ENCODE measurements around the gene FSTL5. TPM values are rescaled to one million over a fixed set of nuclear protein-coding genes. Genes with fewer than 3 reads are reported as not detected.
A peak's percentile ranks its signal among the peaks of the same experiment; 100 is the strongest.

The FSTL5 gene
- total and polyA plus RNA-seq, 2 of the 13 experiments (the other 11 are each of a cell fraction or from before 2014, with no cell fraction given): 0.03 to 0.07 TPM

- no peak for DNase-seq (ENCODE audit: low spot score)
Measured at GRCh38 chr4:161428180-161428965, 735.4 kb downstream of the FSTL5 start.

GRCh38 chr4:161419822-161420221 lies 744.0 kb downstream of the FSTL5 start:
- Histone ChIP-seq H3K27me3 (ENCODE audit: control insufficient read depth in 1 of 2, insufficient read depth in 2 of 2, low read length in 2 of 2) (no peaks in the 10 kb centered on the region), H3K79me2 (ENCODE audit: insufficient read depth, low read length) (no peaks in the 10 kb centered on the region), H3K4me2 (ENCODE audit: low read depth, low read length) (no peak overlapping the region), H3K36me3 (replicated peaks in 1 of 2; ENCODE audit: control insufficient read depth in 1 of 2, insufficient read depth in 2 of 2, low read length in 2 of 2) (no peaks in the 10 kb centered on the region), H3K27ac (ENCODE audit: extremely low read length, insufficient read depth, low read length) (no peak overlapping the region), H3K9me3 (ENCODE audit: low read length) (no peaks in the 10 kb centered on the region), H3K4me1 (ENCODE audit: insufficient read depth, low read length) (no peaks in the 10 kb centered on the region), H4K20me1 (ENCODE audit: insufficient read depth, low read length) (no peaks in the 10 kb centered on the region), H3K9ac (ENCODE audit: insufficient read depth, low read depth, low read length) (no peak overlapping the region), H2AFZ (ENCODE audit: low read length) (no peak overlapping the region), H3K4me3 (replicated peaks in 1 of 3; ENCODE audit: insufficient read depth in 1 of 3, low read depth in 2 of 3, low read length in 3 of 3) (no peak overlapping the region)
- WGBS (ENCODE audit: low lambda C conversion rate): 8% methylated on average over 1 of the region's 1 CpG
- intact Hi-C loops (cut with micrococcal nuclease; ENCODE audit: unreplicated experiment): no loop called here
- FAIRE-seq (no peak), ATAC-seq (peak; percentile 68), DNase-seq (ENCODE audit: low spot score) (peak; percentile 1)
- in situ Hi-C loops (cut with HindIII; ENCODE audit: extremely low pct_ligation_motif_present, low pct_unique_long_range_greater_than_20kb): no loop called here
- ChIA-PET CTCF (ENCODE audit: low intra/inter-chr PET ratio, low total read pairs) (interaction anchor here (1.0 kb wide), 1 partner anchor 99 kb away, joined by 4 read pairs; no protein-coding TSS in a partner anchor), POLR2A (no interaction called here)
- BruUV-seq (replicated peaks): no TSS peak
- TF ChIP-seq ATF3 (CRISPR knock-in tag; IDR thresholded peaks at IDR 0.05) (no peak), ZNF780A (CRISPR knock-in tag; IDR thresholded peaks at IDR 0.05) (no peak), KLF11 (CRISPR knock-in tag; IDR thresholded peaks at IDR 0.05) (no peak), BHLHE40 (IDR thresholded peaks at IDR 0.05; ENCODE audit: low read length) (no peak), ATF2 (CRISPR knock-in tag; IDR thresholded peaks at IDR 0.05) (no peak), YEATS4 (CRISPR knock-in tag; IDR thresholded peaks at IDR 0.05; ENCODE audit: borderline replicate concordance) (no peak), HIC2 (CRISPR knock-in tag; IDR thresholded peaks at IDR 0.05; ENCODE audit: low read depth) (no peak), BCL3 (CRISPR knock-in tag; IDR thresholded peaks at IDR 0.05) (no peak), SIX4 (CRISPR knock-in tag; IDR thresholded peaks at IDR 0.05) (no peak), GLI4 (CRISPR knock-in tag; IDR thresholded peaks at IDR 0.05; ENCODE audit: borderline replicate concordance) (no peak), CCDC6 (CRISPR knock-in tag; IDR thresholded peaks at IDR 0.05) (no peak), ZNF547 (CRISPR knock-in tag; IDR thresholded peaks at IDR 0.05) (no peak)

More at GRCh38 chr4:161428180-161428965, 735.4 kb downstream of the FSTL5 start:
- Histone ChIP-seq H4K20me1 (ENCODE audit: insufficient read depth, low read length) (no peaks in the 10 kb centered on the region), H3K27ac (ENCODE audit: extremely low read length, insufficient read depth, low read length) (no peak overlapping the region), H3K4me1 (ENCODE audit: insufficient read depth, low read length) (no peaks in the 10 kb centered on the region), H3K79me2 (ENCODE audit: insufficient read depth, low read length) (no peaks in the 10 kb centered on the region), H3K36me3 (replicated peaks in 1 of 2; ENCODE audit: control insufficient read depth in 1 of 2, insufficient read depth in 2 of 2, low read length in 2 of 2) (no peaks in the 10 kb centered on the region), H3K4me2 (ENCODE audit: low read depth, low read length) (no peak overlapping the region), H3K4me3 (replicated peaks in 1 of 3; ENCODE audit: insufficient read depth in 1 of 3, low read depth in 2 of 3, low read length in 3 of 3) (no peak overlapping the region), H2AFZ (ENCODE audit: low read length) (no peak overlapping the region), H3K27me3 (ENCODE audit: control insufficient read depth in 1 of 2, insufficient read depth in 2 of 2, low read length in 2 of 2) (no peaks in the 10 kb centered on the region), H3K9ac (ENCODE audit: insufficient read depth, low read depth, low read length) (no peak overlapping the region), H3K9me3 (ENCODE audit: low read length) (no peaks in the 10 kb centered on the region)
- intact Hi-C loops (cut with micrococcal nuclease; ENCODE audit: unreplicated experiment) (no loop called here), in situ Hi-C loops (cut with HindIII; ENCODE audit: extremely low pct_ligation_motif_present, low pct_unique_long_range_greater_than_20kb) (no loop called here)
- ATAC-seq: no peak
- ChIA-PET CTCF (ENCODE audit: low intra/inter-chr PET ratio, low total read pairs) (no interaction called here), POLR2A (no interaction called here)
- no peak for FAIRE-seq
- no peak for TF ChIP-seq NKX3-1 (CRISPR knock-in tag; IDR thresholded peaks at IDR 0.05)
- TF ChIP-seq ONECUT2 (CRISPR knock-in tag; IDR thresholded peaks at IDR 0.05): no peak
- no peak for TF ChIP-seq FOXP1 (IDR thresholded peaks at IDR 0.05)
- TF ChIP-seq FOXP1 (CRISPR knock-in tag; IDR thresholded peaks at IDR 0.05): no peak
- 5% methylated on average over 5 of the region's 13 CpGs for WGBS (ENCODE audit: low lambda C conversion rate)
- BruUV-seq (replicated peaks): no TSS peak
